HFF-Myc (cell line): ENCODE measurements around the gene PIGQ.

Experiments used
- DNase-seq: peaks from one replicate; pipeline ENCODE4 v3.0.0-alpha.2; 2011; ENCODE audit warnings: low read depth; ENCODE audit errors: extremely low read depth
- H3K4me3 ChIP-seq: replicated peaks from 2 replicates; pipeline ENCODE4 v1.5.1; 2011; ENCODE audit warnings: low read depth, mild to moderate bottlenecking, control low read depth, low read length
- TF ChIP-seq, protein P1 (sequence below): IDR thresholded peaks from 2 replicates; pipeline ENCODE4 v1.5.1; 2012; ENCODE audit warnings: mild to moderate bottlenecking, low read depth, low read length, control low read depth; ENCODE audit errors: missing control alignments

PIGQ gene

DNA sequence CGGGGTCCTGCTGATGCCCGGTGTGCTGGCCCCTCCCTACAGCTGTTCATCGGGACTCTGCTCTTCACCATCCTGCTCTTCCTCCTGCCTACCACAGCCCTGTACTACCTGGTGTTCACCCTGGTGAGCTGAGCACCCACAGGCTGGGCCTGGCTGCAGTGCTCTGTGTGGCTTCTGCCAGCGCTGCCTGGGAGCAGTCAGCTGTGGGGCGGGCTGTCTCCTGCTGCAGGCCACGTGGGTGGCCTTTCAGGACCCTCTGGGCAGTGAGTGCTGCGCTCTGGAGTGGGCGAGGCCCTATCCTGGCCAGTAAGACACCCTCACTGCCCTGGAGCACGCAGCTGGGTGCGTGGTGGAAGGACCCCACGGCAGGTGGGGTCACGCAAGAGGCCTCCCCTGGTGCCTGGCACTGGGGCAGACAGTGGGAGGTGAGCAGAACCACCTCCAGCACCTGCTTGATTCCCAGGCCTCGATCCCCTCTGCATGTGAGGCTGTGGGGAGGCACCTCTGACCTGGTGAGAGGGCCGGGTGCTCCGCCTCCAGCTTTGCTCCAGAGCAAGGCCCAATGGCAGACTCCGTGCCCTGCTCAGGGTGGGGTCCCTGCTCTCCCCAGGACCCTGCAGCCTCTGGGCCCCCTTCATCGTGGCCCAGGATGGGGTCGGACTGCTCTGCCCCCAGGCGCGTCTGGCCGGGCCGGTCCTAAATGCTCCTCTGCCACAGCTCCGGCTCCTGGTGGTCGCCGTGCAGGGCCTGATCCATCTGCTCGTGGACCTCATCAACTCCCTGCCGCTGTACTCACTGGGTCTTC lies 10.6 kb downstream of the PIGQ start:
- H3K4me3 ChIP-seq, result no peak overlapping the region
- no peak for DNase-seq
- TF ChIP-seq, protein P1, sequence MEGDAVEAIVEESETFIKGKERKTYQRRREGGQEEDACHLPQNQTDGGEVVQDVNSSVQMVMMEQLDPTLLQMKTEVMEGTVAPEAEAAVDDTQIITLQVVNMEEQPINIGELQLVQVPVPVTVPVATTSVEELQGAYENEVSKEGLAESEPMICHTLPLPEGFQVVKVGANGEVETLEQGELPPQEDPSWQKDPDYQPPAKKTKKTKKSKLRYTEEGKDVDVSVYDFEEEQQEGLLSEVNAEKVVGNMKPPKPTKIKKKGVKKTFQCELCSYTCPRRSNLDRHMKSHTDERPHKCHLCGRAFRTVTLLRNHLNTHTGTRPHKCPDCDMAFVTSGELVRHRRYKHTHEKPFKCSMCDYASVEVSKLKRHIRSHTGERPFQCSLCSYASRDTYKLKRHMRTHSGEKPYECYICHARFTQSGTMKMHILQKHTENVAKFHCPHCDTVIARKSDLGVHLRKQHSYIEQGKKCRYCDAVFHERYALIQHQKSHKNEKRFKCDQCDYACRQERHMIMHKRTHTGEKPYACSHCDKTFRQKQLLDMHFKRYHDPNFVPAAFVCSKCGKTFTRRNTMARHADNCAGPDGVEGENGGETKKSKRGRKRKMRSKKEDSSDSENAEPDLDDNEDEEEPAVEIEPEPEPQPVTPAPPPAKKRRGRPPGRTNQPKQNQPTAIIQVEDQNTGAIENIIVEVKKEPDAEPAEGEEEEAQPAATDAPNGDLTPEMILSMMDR, result no peak

DNA sequence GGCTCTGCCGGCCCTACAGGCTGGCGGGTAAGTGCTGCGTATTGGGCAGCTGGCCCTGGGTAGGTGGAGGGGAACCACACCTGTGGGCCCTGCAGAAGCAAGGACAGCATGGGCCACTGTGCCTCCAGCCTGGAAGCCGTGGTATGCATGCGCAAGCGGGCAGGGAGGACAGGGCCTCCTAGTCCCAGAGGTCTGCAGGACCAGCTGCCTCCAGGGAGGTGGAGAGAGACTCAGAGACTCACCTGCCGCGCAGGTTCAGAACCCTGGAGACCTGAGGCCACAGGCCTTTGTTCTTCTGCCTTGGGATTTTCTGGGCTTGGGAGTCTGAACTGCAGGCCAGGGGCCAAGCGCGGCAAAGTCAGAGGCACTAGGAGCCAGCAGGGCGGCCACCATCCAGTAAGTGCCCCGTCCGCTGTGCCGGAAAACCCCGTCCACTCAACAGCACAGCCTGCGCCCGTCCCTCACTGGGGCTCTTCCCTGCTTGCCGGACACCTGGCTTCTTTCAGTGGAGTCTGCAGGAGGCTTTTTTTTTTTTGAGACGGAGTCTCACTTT lies 11.3 kb downstream of the PIGQ start:
- H3K4me3 ChIP-seq, result no peak overlapping the region
- DNase-seq, result no peak
- TF ChIP-seq, protein P1, result no peak

DNA sequence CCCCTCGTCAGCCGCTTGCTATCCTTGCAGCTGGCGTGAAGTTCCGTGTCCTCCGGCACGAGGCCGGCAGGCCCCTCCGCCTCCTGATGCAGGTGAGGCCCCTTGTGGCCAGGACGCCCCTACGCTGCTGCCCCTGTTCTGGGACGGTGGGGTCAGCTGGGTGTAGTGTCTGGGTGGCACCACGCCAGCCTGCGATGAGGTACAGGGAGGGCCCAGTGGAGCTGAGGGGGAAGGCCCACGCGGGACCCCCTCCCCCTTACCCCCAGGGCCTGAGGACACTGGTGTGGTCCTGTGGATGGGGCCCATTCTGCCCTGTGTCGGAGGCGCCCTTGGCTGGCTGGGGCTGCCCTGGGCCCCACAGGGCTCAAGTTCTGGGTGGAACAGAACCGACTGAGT lies 12.4 kb downstream of the PIGQ start:
- H3K4me3 ChIP-seq, result no peak overlapping the region
- TF ChIP-seq, protein P1, result no peak
- DNase-seq, result no peak

DNA sequence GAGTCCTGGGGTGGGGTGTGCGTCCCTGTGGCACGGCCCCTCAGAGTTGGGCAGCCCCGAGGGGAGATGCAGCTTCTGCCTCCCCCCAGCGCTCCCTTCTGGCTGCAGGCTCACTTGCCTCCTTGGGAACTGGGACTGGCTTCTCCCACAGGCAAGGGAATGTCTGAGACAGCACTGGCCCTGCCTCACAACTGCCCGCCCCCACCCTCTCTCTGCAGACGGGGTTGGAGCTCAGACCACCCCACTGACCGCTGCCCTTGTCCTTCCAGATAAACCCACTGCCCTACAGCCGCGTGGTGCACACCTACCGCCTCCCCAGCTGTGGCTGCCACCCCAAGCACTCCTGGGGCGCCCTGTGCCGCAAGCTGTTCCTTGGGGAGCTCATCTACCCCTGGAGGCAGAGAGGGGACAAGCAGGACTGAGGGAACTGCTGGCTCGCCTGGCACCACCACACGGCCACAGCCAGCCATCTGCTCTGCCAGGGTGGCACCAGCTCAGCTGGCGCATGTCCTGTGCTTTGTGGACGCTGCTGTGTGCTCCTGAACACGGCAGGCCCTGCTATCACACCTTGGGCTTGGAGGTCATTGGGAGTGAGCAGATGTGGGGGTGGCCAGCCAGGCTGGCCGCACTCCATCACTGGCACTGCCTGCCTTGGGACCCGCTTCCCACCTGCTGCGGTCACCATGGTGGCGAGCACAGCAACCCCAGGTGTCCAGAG lies 13.0 kb downstream of the PIGQ start:
- TF ChIP-seq, protein P1, result no peak
- H3K4me3 ChIP-seq, result no peak overlapping the region
- no peak for DNase-seq

DNA sequence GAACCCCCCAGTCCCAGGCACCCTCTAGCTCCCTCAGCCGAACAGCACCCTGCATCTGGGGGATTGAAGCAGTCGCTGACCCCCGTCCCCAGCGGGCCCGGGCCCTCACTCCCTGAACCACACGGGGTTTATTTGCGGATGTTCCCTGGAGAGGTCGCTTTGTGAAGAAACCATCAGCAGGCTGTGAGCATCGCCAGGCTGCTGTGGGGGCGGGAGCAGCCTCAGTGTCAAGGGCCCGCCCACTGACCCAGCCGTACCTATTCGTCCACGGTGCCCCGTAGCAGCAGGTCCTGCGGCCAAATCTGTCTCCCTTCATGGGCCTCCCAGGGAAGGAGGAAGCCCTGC lies 13.7 kb downstream of the PIGQ start:
- H3K4me3 ChIP-seq, result no peak overlapping the region
- DNase-seq, result no peak
- TF ChIP-seq, protein P1, result no peak

DNA sequence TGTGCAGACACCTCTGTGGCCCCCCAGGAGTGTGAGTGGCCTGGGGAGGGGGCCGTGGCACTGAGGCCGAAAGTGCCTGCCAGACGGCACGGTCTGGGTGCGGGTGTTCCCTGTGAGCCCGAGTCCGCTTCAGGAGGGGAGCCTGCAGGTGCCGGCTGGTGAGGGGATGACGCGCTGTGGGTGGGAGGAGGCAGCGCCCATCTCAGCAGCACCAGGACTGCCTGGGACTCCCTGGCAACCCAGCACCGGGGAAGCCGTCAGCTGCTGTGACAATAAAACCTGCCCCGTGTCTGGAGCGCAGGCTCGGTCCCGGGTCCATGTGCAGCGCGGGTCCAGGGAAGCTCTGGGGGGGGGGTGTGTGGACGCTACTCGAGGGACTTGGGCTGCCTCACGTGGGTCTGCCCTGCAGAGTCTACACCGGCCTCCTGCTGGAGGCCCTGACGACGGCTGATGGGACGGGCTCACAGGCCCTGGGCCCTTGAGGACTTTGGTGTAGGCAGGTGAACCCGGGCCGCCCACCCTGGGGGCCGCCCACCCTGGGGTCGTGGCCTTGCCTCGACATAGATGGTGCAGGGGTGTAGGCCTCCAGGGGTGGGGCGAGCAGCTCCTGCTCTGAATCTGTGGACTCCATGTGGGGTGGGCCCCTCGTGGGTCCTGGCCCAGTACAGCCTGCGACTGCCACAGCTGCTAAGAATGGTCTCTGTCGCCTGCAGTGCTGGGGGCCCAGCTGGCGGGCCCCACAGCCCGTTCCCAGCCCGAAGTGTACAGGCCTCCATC lies 14.2 kb downstream of the PIGQ start:
- no peak overlapping the region for H3K4me3 ChIP-seq
- TF ChIP-seq, protein P1, result no peak
- no peak for DNase-seq
